Forelimb muscle (tissue), 1 donor: ENCODE data around the gene TRAIP. TPM values are rescaled to one million over a fixed set of nuclear protein-coding genes. Genes with fewer than 3 reads are reported as not detected.

Source experiments
- DNase-seq: peaks from one replicate; pipeline ENCODE4 v3.0.0-alpha.2; 2013; ENCODE audit warnings: low read depth
- polyA plus RNA-seq: library from polyadenylated mRNA; unstranded; fragments of 120-200 nt; gene quantifications from one replicate; pipeline ENCODE4 v1.2.1, GENCODE V29; 2013; ENCODE audit not compliant: insufficient read length

The TRAIP gene
- polyA plus RNA-seq, 1 donor, result 4.3 TPM

- DNase-seq, result no peak
These were observed 17.3 kb upstream of the TRAIP start for GRCh38 chr3:49873623-49874022.

GRCh38 chr3:49872801-49873281 lies 16.5 kb upstream of the TRAIP start:
- DNase-seq, result no peak

DNA sequence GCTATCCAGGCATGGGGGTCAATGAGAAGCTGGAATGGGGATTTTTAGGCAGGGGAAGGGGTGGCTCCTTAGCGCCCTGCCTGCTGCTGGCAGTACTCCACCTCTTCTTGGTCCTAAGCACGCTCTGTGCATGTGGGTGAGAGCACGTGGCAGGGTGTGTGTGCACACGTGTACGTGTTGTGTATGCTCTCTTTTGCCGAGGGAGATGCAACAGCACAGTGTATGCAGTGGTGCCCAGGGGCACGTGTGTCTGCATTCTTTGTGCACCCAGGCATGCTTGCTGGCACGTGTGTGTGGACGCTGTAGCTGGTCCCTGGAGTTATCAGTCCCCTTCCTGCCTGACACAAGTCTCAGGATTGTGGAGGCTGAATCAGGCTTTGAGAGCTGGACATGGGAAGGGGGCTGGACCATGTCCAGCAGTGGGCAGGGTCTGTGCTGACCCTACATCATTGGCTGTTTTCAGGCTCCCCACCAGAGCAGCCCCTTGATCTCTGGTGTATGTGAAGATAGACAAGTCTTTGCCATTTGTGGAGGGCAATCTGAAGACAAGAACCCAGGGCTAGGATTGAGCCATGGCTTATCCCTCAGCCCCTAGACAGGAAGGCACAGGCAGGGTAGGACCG lies 15.3 kb upstream of the TRAIP start:
- DNase-seq, result no peak

- no peak for DNase-seq
These were observed 13.3 kb upstream of the TRAIP start, which contains the start of gene CAMKV for GRCh38 chr3:49869525-49870126. Gene CAMKV, minus strand, starts transcription at chr3:49869906. Its CDS starts 7,518 bp downstream, at chr3:49862388.

DNA sequence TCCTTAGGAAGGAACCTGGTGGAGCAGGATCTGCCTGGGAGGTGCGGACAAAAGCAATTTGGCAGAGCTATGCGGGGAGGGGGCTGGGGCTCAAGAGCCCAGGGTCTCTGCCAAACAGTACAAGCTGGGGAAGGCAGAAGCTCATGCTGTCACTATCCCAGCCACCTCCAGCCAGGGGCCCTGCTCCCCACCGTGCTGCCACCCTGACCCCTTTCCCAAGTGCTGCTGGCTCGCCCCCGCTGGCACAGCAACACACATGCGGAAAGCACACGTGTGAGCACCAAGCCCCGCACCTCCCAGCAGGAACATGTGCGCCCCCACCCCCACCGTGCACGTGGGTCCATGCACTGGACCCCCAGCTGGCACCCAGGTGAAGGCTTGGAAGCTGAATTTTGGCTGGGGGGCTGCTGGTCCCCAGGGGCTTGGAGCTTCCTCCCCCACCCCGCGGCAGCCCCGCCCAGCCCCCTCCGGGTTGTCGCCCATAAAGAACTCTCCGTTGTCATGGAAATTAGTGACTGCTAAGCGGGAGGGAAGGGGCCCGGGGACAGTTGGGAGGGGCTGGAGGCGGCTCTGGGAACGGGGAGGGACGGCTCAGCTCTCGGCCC lies 12.6 kb upstream of the TRAIP start:
- no peak for DNase-seq

DNA sequence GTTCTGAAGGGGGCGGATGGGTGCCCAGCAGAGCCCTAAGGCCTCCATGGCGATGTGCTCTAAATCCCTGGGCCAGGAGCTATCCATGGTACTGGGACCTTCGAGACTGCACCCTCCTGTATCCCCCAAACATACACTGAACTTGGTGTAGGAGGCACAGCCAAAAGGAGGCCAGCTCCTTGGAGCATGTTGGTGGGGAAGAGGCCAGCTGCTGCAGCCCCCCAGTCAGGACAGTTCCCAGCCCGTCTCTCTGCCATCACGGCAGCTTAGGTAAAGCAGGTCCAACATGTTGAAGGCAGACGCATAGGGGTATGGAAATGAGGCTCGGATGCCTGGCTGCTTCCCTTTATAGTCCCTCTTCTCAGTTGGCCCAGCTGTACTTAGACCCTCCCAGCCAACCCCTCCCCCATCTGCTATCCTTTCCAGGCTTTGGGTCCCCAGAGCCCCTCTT lies 11.5 kb upstream of the TRAIP start:
- no peak for DNase-seq

- no peak for DNase-seq
These were observed 11.0 kb upstream of the TRAIP start for GRCh38 chr3:49867400-49867799.

GRCh38 chr3:49865198-49865784 lies 8.9 kb upstream of the TRAIP start:
- DNase-seq, result no peak

DNA sequence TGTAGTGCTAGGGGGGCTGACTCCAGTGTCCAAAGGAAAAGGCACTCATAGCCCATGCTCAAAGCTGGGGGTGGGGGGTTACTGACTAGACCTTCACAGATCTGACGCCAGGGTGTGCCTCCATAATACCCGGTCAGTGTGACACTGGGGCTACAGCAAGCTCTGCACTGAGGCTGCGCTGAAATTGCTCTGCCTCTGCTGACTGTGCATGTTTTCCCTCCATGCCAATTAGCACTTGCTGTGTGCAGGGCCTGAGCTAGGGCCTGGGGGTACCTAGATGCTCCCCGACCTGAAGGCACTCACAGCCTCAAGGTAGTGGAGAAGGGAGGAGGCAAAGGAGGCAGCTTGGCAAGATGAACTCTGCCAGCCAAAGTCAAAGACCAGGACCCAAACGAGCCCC lies 8.1 kb upstream of the TRAIP start:
- DNase-seq, result no peak

GRCh38 chr3:49859576-49860305 lies 3.4 kb upstream of the TRAIP start:
- DNase-seq, result no peak

GRCh38 chr3:49855662-49856061 lies 702 bp downstream of the TRAIP start:
- no peak for DNase-seq

GRCh38 chr3:49845694-49846093 lies 10.7 kb downstream of the TRAIP start:
- no peak for DNase-seq

DNA sequence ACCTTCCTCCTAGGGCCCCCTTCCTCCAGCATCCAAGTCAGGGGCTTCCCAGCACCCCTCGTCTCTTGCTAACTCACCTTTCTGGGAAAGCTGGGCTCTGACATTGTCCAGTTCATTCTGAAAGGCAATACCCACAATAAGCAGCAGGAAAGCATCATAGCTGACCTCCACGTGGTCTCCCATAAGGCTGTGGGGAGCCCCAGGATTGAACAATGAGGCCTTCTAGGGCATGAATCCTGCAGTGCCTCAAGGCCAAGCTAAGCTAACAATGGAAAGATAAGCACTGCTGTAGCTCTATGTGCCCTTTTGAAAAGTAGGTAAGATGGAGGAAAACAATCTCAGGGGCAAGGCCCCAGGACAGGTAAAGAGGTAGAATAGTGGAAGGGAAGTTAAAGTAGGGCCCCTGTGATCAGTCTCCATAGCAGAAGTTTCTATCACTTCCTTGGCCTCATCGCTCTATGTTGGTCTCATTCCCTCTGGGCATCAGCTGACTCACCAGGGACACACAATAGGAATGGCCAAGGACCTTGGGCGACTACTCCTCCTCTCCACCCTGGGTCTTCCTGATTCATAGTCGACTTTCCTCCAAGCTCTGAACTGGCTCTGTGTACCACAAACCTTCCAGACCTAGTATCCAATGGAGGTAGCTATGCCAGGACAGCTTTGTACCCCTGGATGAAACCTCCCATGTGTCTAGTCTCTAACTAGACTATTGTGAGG lies 11.7 kb downstream of the TRAIP start:
- no peak for DNase-seq

DNA sequence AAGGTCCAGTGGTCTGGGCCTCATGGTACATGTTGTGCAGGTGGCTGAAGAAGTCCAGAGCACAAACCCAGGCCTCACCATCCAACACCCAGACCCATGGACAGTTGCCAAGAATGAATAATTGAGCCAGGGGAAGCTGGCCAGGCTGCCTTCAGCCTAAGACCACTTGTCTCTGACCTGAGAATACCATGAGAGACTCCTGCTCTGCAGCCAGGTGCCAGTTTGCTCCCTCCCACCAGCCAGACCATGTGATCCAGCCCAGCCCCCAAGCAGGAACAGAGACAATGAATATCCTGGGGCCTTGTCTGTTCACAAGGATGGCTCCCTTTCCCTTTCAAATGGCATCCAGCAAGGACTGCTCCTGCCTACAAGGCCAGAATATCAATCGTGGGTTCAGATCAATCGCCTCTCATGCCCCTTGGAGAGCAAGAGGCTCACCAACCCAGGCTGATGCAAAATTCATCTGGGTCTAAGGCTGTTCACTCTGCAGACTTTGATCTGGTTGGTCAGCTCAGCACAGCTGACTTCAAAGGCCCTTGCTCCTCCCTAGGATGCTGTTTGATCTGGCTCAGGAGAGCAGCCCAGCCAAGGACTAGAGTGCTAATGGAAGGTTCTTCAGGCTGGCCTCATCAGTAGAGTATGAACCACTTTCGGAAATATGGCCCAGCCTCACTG lies 13.4 kb downstream of the TRAIP start:
- no peak for DNase-seq

- no peak for DNase-seq
These were observed 14.6 kb downstream of the TRAIP start for GRCh38 chr3:49841806-49842205.

DNA sequence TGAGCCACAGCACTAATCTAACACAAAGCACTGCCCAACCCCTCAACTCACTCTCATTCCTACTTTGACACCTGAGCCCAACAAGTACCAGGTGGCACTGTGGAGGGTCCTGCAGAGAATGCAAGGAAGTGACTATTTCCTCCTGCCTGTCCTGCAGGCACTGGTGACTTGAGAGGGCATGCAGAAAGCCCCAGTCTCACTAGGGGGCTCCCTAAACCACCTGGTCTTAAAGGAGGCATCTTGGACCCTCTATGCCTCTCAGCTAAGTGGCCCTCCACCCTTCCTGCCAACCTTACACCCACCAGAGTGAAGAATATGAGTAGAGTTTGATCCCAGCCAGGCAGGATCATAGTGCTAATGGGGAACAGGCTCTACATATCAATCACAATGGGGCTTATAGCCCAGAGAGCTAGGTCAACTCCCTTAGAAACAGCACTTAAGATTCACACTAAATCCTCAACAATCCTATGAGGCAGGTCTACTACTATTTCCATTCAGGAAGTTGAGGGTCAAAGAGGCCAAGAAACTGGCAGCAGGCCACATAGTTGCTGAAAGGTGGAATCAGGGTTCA lies 15.2 kb downstream of the TRAIP start:
- DNase-seq, result no peak

GRCh38 chr3:49840388-49840787 lies 16.0 kb downstream of the TRAIP start:
- DNase-seq, result peak; percentile 48

- peak; percentile 73 for DNase-seq
These were observed 17.1 kb downstream of the TRAIP start for GRCh38 chr3:49839193-49839809.

DNA sequence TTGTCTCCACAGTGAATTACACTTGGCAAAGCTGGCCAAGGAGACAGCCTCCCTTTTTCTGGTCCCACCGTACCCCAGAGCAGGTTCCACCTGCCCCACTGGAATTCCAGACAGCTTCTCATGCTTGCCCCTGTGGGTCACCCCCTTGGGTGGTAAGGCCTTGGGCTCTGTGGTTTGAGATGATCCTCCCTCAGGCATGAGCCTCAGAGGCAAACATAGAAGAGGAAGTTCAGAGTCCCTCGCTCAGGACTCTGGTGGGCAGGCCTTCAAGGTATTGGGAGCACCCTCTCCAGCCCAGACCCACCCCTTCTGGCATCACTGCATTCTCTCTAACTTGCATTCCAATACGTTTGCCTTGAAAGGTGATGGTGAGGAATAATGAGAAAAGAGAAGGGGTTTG lies 25.0 kb downstream of the TRAIP start:
- DNase-seq, result no peak

DNA sequence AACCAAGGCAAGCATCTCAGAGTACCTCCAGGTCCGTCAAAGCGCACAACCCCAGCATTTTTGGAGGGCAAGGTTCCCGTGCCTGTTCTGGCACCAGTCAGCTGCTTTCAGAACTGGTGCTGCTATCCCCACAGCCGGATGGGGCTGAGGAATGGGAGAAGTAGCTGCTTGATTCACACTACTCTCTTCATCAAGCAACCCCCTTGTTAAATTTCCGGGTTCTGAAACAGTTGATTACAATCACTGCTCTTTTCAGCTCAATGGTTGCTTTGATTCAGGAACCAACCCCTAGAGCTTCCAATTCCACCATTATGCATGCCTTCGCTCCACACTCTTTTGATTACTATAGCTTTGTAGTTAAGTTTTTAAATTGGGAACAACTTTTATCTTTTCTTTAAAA lies 30.3 kb downstream of the TRAIP start:
- DNase-seq, result no peak
